GM19372 (cell line): ENCODE data around the gene MAPKBP1.

Experiments used
- ATAC-seq: cut with Tn5 transposase; IDR thresholded peaks from one replicate; pipeline ENCODE4 v1.9.1; 2021; ENCODE audit warnings: mild to moderate bottlenecking, low read depth, moderate library complexity; ENCODE audit not compliant: unreplicated experiment

The MAPKBP1 gene

DNA sequence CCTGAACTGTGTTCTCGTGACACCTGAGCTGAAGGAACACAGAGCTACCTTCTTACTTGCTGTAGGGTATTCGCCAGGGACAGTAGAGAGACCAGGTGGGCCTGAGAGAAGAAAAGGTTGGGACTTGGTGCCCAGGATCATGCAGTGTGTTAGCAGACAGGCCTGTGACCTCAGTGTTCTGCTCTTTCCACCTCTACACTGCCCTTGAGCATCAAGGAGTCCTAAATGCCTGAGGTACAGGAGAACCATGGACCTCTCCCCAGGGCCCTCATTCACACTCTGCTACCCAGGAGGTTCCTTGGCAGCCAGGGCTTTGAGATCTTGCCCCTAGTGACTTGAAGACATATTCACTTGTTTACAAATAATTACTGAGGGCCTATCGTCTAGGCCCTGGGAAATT is 31.4 kb downstream of the MAPKBP1 start:
- no peak for ATAC-seq

- no peak for ATAC-seq
Observed at GRCh38 chr15:41806291-41807181, 32.3 kb downstream of the MAPKBP1 start.

DNA sequence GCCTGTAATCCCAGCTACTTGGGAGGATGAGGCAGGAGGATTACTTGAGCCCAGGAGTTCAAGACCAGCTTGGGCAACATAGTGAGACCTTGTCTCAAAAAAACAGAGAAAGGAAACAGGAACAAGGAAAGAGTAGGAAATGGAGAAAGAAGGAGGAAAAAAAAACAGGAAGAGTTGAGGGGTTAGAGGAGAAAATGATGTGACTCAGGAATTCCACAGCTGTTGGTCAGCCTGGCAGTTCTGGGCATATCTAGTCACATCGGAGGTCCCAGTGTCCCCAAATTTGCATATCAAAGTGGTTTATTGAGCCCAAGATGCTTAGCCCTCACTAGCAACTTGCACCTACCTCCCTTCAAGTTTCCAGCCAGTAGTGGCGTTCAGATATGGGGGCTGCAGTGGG is 34.8 kb downstream of the MAPKBP1 start:
- ATAC-seq = no peak

DNA sequence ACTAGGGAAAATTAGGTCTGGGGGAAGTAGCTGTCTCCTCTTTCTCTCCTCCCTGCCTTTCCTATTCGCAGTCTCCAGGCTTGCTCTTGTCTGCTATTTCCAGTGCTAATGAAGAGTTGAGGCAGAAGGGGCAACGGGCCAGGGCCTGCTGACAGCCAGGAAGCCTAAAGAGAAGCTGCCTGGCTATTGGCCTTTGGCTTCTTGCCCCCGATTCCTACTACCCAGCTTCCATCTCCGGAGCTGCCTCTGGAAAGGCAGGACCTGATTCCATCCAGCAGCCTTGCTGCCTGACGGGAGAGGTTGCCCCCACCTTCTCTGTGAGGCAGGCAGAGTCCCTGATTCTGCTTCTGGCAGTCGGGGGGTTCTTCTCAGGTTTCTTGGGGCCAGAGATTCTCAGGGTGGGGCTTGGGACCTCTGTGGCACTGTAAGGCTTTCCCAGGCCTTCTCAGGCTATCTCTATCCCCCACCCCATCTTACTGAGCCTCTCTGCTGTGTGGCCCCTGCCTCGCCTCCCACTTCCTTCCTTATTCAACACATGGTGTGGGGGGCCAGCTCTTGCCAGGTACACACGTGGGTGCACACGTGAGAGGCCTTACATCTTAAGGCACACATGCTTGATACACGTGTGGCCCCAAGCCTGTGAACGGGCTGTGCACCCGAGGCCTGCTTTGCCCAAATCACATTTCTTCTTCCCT is 35.4 kb downstream of the MAPKBP1 start:
- no peak for ATAC-seq

GRCh38 chr15:41810651-41811431 is 36.6 kb downstream of the MAPKBP1 start:
- no peak for ATAC-seq

- ATAC-seq = no peak
Observed at GRCh38 chr15:41811432-41812195, 37.3 kb downstream of the MAPKBP1 start.

DNA sequence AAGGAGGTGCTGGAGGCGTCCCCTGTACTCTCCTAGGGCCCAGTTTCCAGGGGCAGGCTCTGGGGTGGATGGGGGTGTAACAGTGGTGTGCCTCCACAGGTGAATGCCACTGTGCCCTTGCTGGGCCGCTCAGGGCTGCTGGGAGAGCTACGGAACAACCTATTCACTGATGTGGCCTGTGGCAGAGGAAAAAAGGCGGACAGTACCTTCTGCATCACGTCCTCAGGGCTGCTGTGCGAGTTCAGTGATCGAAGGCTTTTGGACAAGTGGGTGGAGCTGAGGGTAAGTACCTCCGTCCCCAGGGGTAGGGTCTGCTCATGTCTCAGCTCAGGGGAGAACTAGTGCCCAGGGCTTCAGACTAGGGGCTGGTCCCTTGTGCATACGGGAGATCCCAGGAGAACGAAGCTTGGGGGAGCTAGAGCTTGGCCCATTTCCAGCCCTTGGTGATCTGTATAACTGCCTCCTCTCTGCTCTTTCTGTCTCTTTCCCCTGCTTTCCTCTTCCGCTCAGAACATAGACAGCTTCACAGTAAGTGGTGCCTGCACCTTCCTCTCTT is 38.6 kb downstream of the MAPKBP1 start:
- ATAC-seq = no peak

DNA sequence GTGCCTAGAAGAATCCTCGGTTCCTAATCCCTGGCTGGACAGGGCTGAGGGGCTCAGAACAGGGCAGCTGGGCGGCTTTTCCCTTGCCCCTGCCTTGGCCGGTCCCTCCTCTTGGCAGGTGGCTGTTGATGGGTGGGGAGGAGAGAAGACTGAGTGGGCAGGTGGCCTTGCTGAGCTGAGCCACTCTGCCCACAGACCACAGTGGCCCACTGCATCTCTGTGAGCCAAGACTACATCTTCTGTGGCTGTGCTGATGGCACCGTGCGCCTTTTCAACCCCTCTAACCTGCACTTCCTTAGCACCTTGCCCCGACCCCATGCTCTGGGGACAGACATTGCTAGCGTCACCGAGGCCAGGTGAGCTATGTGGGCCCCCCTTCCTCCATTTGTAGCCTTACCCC is 39.1 kb downstream of the MAPKBP1 start:
- ATAC-seq = no peak

GRCh38 chr15:41814534-41814933 is 40.2 kb downstream of the MAPKBP1 start:
- no peak for ATAC-seq

GRCh38 chr15:41816788-41817187 is 42.5 kb downstream of the MAPKBP1 start:
- ATAC-seq = no peak

GRCh38 chr15:41817327-41817726 is 43.0 kb downstream of the MAPKBP1 start:
- no peak for ATAC-seq

DNA sequence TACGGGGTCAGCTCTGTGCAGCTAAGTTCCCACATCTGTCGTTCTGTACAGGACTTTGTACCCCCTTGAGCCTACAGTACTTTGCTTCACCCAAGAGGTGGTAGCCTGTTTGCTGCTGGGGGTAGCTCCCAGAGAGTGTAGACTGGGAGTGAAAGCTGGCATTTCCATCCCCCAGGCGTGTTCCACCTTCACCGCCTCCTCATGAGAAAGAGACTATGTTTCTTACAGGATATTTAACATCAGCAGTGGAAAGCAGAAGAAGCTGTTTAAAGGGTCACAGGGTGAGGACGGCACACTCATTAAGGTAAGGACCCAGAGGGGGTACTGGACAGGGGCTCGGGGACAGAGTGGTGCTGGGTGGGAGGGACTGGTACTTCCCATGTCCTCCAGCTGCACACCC is 43.5 kb downstream of the MAPKBP1 start:
- no peak for ATAC-seq

DNA sequence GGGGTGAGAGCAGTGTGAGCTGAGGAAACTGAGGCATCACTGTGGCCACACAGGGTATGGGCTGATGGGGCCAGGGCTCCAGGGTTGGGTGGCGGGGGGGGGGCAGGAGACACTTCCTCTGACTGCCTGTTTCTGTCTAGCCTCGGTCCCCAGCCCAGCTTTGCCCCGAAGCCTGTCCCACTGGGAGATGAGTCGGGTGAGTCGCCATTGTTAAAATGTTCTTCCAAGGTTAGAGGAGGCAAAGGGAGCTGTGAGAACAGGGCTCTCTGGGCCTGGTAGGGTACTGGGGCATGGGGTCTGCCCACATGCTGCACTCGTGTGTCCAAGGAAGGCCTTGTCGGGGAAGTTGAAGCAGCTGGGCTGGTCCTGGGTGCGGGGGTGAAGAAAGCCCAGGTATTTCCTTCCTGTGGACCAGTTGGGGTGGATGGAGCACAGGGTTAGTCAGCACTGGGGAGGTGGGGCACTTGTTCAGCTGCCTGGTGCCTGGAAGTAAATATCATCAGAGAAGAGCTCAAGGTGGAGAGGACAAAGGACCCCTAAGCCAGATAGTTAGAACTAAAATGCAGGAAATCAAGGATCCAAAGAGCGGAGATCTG is 45.3 kb downstream of the MAPKBP1 start:
- no peak for ATAC-seq

- ATAC-seq = no peak
Observed at GRCh38 chr15:41820791-41821423, 46.6 kb downstream of the MAPKBP1 start.

- no peak for ATAC-seq
Observed at GRCh38 chr15:41821831-41822230, 47.5 kb downstream of the MAPKBP1 start.

- no peak for ATAC-seq
Observed at GRCh38 chr15:41822471-41822870, 48.2 kb downstream of the MAPKBP1 start.

DNA sequence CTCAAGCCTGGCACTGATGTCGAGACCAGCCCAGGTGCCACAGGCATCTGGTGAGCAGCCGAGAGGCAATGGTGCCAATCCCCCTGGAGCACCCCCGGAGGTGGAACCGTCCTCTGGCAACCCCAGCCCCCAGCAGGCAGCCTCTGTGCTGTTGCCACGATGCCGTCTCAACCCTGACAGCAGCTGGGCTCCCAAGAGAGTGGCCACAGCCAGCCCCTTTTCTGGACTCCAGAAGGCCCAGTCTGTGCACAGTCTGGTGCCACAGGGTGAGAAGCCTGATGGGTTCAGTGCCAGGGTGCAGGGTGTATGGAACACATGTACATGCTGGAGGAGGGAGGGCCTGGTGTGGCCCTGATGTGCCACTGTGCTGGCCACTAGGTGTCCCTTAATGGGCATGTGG is 48.7 kb downstream of the MAPKBP1 start:
- no peak for ATAC-seq

GRCh38 chr15:41823502-41823901 is 49.2 kb downstream of the MAPKBP1 start:
- ATAC-seq = no peak

DNA sequence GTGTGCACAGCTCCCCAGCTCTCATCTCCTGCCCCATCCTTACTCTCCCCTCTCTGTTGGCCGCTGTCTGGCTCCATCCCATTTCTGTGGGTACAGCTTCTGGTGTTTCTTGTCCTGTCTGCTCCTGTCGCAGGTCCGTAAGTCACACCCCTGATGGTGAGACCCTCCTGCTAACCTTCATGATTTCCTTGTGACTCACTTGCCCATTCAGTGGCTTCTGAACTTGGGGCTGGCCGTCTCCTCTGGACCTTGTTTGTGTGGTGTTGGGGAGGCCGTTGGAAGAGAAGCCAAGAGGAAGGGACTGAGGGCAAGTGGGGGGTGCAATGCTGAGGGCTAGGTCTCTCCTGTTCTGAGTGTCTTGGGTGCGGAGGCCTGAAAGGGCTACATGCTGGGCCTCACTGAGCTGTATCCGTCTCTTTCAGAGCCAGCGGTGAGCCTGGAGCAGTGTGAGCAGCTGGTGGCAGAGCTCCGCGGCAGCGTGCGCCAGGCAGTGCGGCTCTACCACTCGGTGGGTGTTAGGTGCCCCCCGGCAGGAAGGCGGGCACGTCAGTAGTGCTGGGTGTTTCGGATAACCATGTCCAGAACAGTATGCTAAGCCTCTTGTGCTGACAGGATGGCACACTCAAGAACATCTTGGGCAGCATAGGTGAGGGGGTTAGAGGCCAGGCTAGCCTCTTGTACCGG is 49.9 kb downstream of the MAPKBP1 start:
- no peak for ATAC-seq
